Measurements from ENCODE around the gene VSX2. TPM values are rescaled to one million over a fixed set of nuclear protein-coding genes. Genes with fewer than 3 reads are reported as not detected.
"Not testable (repeated sequence)": the region's sequence is repeated elsewhere in the genome, so short reads cannot be mapped to it uniquely, and the experiment has no call there.

VSX2 gene
- total RNA-seq, 1 experiment from 2014 or later, result 0.02 TPM

GRCh38 chr14:74260525-74261233 lies 21.4 kb downstream of the VSX2 start:
- Histone ChIP-seq H3K9me3 (replicated peaks) (no peaks in the 10 kb centered on the region), H3K36me3 (no peaks in the 10 kb centered on the region), H3K27ac (no peak overlapping the region), H3K4me1 (no peaks in the 10 kb centered on the region), H3K4me3 (no peak overlapping the region), H3K27me3 (peaks cover 6% of the 10 kb centered on the region; the same call in 1 of the 2 replicates)
- no peak for DNase-seq

- Histone ChIP-seq H3K27me3 (peaks cover 6% of the 10 kb centered on the region; the same call in 1 of the 2 replicates), H3K27ac (no peak overlapping the region), H3K4me3 (no peak overlapping the region), H3K9me3 (replicated peaks) (no peaks in the 10 kb centered on the region), H3K36me3 (no peaks in the 10 kb centered on the region), H3K4me1 (no peaks in the 10 kb centered on the region)
- DNase-seq, result no peak
Measured at GRCh38 chr14:74261288-74261687, 22.0 kb downstream of the VSX2 start.

GRCh38 chr14:74262076-74262475 lies 22.8 kb downstream of the VSX2 start:
- Histone ChIP-seq H3K4me1 (no peaks in the 10 kb centered on the region), H3K27ac (no peak overlapping the region), H3K36me3 (no peaks in the 10 kb centered on the region), H3K27me3 (peaks cover 6% of the 10 kb centered on the region; the same call in 1 of the 2 replicates), H3K9me3 (replicated peaks) (no peaks in the 10 kb centered on the region), H3K4me3 (no peak overlapping the region)
- DNase-seq, result no peak

- H3K27ac ChIP-seq, result no peak overlapping the region
- no peak overlapping the region for H3K4me3 ChIP-seq
- H3K9me3 ChIP-seq (replicated peaks), result no peaks in the 10 kb centered on the region
- H3K36me3 ChIP-seq, result no peaks in the 10 kb centered on the region
- DNase-seq, result no peak
- H3K27me3 ChIP-seq, result peaks cover 6% of the 10 kb centered on the region; the same call in 1 of the 2 replicates
- no peaks in the 10 kb centered on the region for H3K4me1 ChIP-seq
Measured at GRCh38 chr14:74263181-74263580, 23.9 kb downstream of the VSX2 start.

- Histone ChIP-seq H3K4me3 (no peak overlapping the region), H3K36me3 (no peaks in the 10 kb centered on the region), H3K4me1 (no peaks in the 10 kb centered on the region), H3K27me3 (no peaks in the 10 kb centered on the region), H3K9me3 (replicated peaks) (no peaks in the 10 kb centered on the region), H3K27ac (no peak overlapping the region)
- DNase-seq, result no peak
Measured at GRCh38 chr14:74263921-74264320, 24.7 kb downstream of the VSX2 start.

- Histone ChIP-seq H3K27ac (no peak overlapping the region), H3K4me3 (no peak overlapping the region), H3K9me3 (replicated peaks) (no peaks in the 10 kb centered on the region), H3K27me3 (no peaks in the 10 kb centered on the region), H3K4me1 (no peaks in the 10 kb centered on the region), H3K36me3 (no peaks in the 10 kb centered on the region)
- DNase-seq, result no peak
Measured at GRCh38 chr14:74265301-74265965, 26.2 kb downstream of the VSX2 start.

GRCh38 chr14:74267588-74267987 lies 28.3 kb downstream of the VSX2 start:
- Histone ChIP-seq H3K27me3 (no peaks in the 10 kb centered on the region), H3K27ac (no peak overlapping the region), H3K4me1 (no peaks in the 10 kb centered on the region), H3K4me3 (no peak overlapping the region), H3K36me3 (no peaks in the 10 kb centered on the region), H3K9me3 (replicated peaks) (no peaks in the 10 kb centered on the region)
- no peak for DNase-seq

GRCh38 chr14:74270382-74271177 lies 31.3 kb downstream of the VSX2 start:
- not testable (repeated sequence) for H3K27ac ChIP-seq

GRCh38 chr14:74271365-74271764 lies 32.1 kb downstream of the VSX2 start:
- Histone ChIP-seq H3K4me1 (peaks cover 11% of the 10 kb centered on the region), H3K9me3 (replicated peaks) (no peaks in the 10 kb centered on the region), H3K27me3 (no peaks in the 10 kb centered on the region), H3K27ac (no peak overlapping the region), H3K4me3 (no peak overlapping the region), H3K36me3 (no peaks in the 10 kb centered on the region)
- DNase-seq, result no peak

More at GRCh38 chr14:74270382-74271177, 31.3 kb downstream of the VSX2 start:
- not testable (repeated sequence) for H3K36me3 ChIP-seq; H3K4me1 ChIP-seq; H3K4me3 ChIP-seq; H3K9me3 ChIP-seq (replicated peaks); H3K27me3 ChIP-seq
- DNase-seq, result peak; percentile 26 to 39

- DNase-seq, result peak; percentile 81 to 82
- no peaks in the 10 kb centered on the region for H3K9me3 ChIP-seq (replicated peaks)
- no peaks in the 10 kb centered on the region for H3K27me3 ChIP-seq
- peaks cover 11% of the 10 kb centered on the region for H3K4me1 ChIP-seq
- no peaks in the 10 kb centered on the region for H3K36me3 ChIP-seq
- no peak overlapping the region for H3K27ac ChIP-seq
- H3K4me3 ChIP-seq, result no peak overlapping the region
Measured at GRCh38 chr14:74275241-74275841, 36.1 kb downstream of the VSX2 start.

GRCh38 chr14:74278080-74278479 lies 38.8 kb downstream of the VSX2 start:
- Histone ChIP-seq H3K36me3 (no peaks in the 10 kb centered on the region), H3K9me3 (replicated peaks) (no peaks in the 10 kb centered on the region), H3K4me3 (no peak overlapping the region), H3K4me1 (peaks cover 11% of the 10 kb centered on the region), H3K27ac (no peak overlapping the region), H3K27me3 (no peaks in the 10 kb centered on the region)
- no peak for DNase-seq

- H3K4me3 ChIP-seq, result no peak overlapping the region
- peaks cover 3% of the 10 kb centered on the region; the same call in 1 of the 2 replicates for H3K36me3 ChIP-seq
- H3K27me3 ChIP-seq, result no peaks in the 10 kb centered on the region
- H3K9me3 ChIP-seq (replicated peaks), result no peaks in the 10 kb centered on the region
- no peaks in the 10 kb centered on the region for H3K4me1 ChIP-seq
- no peak overlapping the region for H3K27ac ChIP-seq
- no peak for DNase-seq
Measured at GRCh38 chr14:74281069-74281468, 41.8 kb downstream of the VSX2 start.

- H3K27ac ChIP-seq, result no peak overlapping the region
- H3K36me3 ChIP-seq, result peaks cover 13% of the 10 kb centered on the region
- H3K4me1 ChIP-seq, result no peaks in the 10 kb centered on the region
- H3K27me3 ChIP-seq, result no peaks in the 10 kb centered on the region
- no peak for DNase-seq
- H3K9me3 ChIP-seq (replicated peaks), result no peaks in the 10 kb centered on the region
- H3K4me3 ChIP-seq, result no peak overlapping the region
Measured at GRCh38 chr14:74286736-74287135, 47.5 kb downstream of the VSX2 start.

- H3K4me3 ChIP-seq, result no peak overlapping the region
- peaks cover 23% of the 10 kb centered on the region for H3K36me3 ChIP-seq
Measured at GRCh38 chr14:74289801-74290200, 50.6 kb downstream of the VSX2 start.

GRCh38 chr14:74290415-74290814 lies 51.2 kb downstream of the VSX2 start:
- H3K4me3 ChIP-seq, result no peak overlapping the region
- H3K36me3 ChIP-seq, result peaks cover 23% of the 10 kb centered on the region
- no peaks in the 10 kb centered on the region for H3K4me1 ChIP-seq
- no peaks in the 10 kb centered on the region for H3K9me3 ChIP-seq (replicated peaks)
- peak; percentile 30 to 42 for DNase-seq
- H3K27ac ChIP-seq, result no peak overlapping the region
- H3K27me3 ChIP-seq, result no peaks in the 10 kb centered on the region

More at GRCh38 chr14:74289801-74290200, 50.6 kb downstream of the VSX2 start:
- no peaks in the 10 kb centered on the region for H3K9me3 ChIP-seq (replicated peaks)
- H3K4me1 ChIP-seq, result no peaks in the 10 kb centered on the region
- no peak overlapping the region for H3K27ac ChIP-seq
- no peak for DNase-seq
- no peaks in the 10 kb centered on the region for H3K27me3 ChIP-seq

Measured in SJCRH30 (cell line).